Thyroid gland (tissue), 4 donors: ENCODE results near the gene NDUFS3. TPM values are rescaled to one million over a fixed set of nuclear protein-coding genes. Genes with fewer than 3 reads are reported as not detected.
A peak's percentile ranks its signal among the peaks of the same experiment; 100 is the strongest.
"Not testable (repeated sequence)": the region's sequence is repeated elsewhere in the genome, so short reads cannot be mapped to it uniquely, and the experiment has no call there.

Source experiments
- DNase-seq, 2 donors: peaks; one replicate each; pipeline ENCODE4 v3.0.0-alpha.2; 2019
- H3K27ac ChIP-seq, 3 donors: fragments of 200-600 bp; sonication (generic); 1 replicate in 2 of 3; 2 replicates in 1 of 3; pipeline ENCODE4 v1.5.1; 2016 to 2019; ENCODE audit warnings: mild to moderate bottlenecking in 1 of 3, moderate library complexity in 1 of 3
- H3K27me3 ChIP-seq: fragments of 200-600 bp; sonication (generic); one replicate; pipeline ENCODE4 v1.5.1; 2019
- H3K36me3 ChIP-seq, 2 donors: fragments of 200-600 bp; sonication (generic); one replicate each; pipeline ENCODE4 v1.5.1; 2016 to 2019
- H3K4me1 ChIP-seq, 2 donors: fragments of 200-600 bp; sonication (generic); one replicate each; pipeline ENCODE4 v1.5.1; 2017 to 2019
- H3K4me3 ChIP-seq, 3 donors: fragments of 200-600 bp; sonication (generic); replicated peaks in 1 of 3; 1 replicate in 2 of 3; 2 replicates in 1 of 3; pipeline ENCODE4 v1.5.1; 2016; ENCODE audit warnings: mild to moderate bottlenecking in 1 of 3
- H3K9me3 ChIP-seq: fragments of 200-600 bp; sonication (generic); one replicate; pipeline ENCODE4 v1.5.1; 2017
- POLR2A ChIP-seq, 2 donors: fragments of 450-650 bp; IDR thresholded peaks; one replicate each; pipeline ENCODE4 v1.6.1; 2017; ENCODE audit warnings: antibody characterized with exemption in 2 of 2, mild to moderate bottlenecking in 2 of 2, moderate library complexity in 1 of 2
- WGBS, 2 donors: methylation state at CpG; one replicate each; pipeline ENCODE4 v1.1.5; 2017; 5-methylcytosine and 5-hydroxymethylcytosine counted together
- intact Hi-C: fragments of 100-400 bp; cut with DNase I; formaldehyde crosslinking; loops from one replicate; pipeline ENCODE4 v1.15.1; 2023
- total RNA-seq, 4 donors: library from RNA; depleted of rRNA; stranded (reverse); fragments of >200 nt; gene quantifications; one replicate each; pipeline ENCODE4 v1.2.3, GENCODE V29; 2016
- TF ChIP-seq, protein P1 (sequence below), 6 experiments: fragments of 200-600 bp in 3 of 6; fragments of 450-650 bp in 3 of 6; sonication (generic) in 3 of 6; IDR thresholded peaks; one replicate each; pipeline ENCODE4 v1.5.1; 2016 to 2019; ENCODE audit warnings: antibody characterized with exemption in 6 of 6, mild to moderate bottlenecking in 2 of 6, inconsistent platforms in 1 of 6, moderate library complexity in 1 of 6

Gene NDUFS3
- total RNA-seq, 4 donors from 2014 or later, result 42.6 to 84.3 (median 81.2) TPM

DNA sequence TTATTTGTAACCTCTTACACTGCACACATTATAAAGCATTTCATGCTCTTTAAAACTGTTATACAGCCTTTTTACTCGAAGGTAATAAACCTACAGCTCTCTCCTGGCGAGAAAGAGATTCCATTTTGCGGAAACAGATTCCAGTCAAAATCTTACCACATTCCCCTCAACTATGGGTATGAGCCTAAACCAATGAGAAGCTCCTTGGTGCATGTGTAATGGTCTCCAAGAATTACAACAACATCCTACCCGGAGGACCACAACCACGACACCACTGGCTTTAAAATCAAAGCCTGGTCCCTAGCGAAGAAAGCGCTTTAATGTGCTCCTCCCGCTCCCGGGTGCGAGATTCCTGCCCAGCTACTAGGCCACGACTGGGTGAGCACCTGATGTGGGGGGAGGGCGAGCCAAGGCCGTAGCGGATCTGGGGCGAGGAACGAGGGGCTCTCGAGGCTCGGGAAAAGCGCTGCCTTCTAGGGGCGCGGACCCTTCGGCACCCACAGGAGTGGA is 26.8 kb upstream of the NDUFS3 start:
- H3K27me3 ChIP-seq, result no peaks in the 10 kb centered on the region
- peaks cover 21 to 29% of the 10 kb centered on the region in 2 donors for H3K4me1 ChIP-seq
- H3K27ac ChIP-seq, result peak overlapping the region; percentile 81 to 94 (median 93)
- peak overlapping the region; percentile 28 to 91 (median 51) for H3K4me3 ChIP-seq
- no peaks in the 10 kb centered on the region for H3K9me3 ChIP-seq
- H3K36me3 ChIP-seq, result no peaks in the 10 kb centered on the region
- DNase-seq, result peak; percentile 48 to 55
- TF ChIP-seq POLR2A (IDR thresholded peaks at IDR 0.05), result no peak
- TF ChIP-seq, protein P1, sequence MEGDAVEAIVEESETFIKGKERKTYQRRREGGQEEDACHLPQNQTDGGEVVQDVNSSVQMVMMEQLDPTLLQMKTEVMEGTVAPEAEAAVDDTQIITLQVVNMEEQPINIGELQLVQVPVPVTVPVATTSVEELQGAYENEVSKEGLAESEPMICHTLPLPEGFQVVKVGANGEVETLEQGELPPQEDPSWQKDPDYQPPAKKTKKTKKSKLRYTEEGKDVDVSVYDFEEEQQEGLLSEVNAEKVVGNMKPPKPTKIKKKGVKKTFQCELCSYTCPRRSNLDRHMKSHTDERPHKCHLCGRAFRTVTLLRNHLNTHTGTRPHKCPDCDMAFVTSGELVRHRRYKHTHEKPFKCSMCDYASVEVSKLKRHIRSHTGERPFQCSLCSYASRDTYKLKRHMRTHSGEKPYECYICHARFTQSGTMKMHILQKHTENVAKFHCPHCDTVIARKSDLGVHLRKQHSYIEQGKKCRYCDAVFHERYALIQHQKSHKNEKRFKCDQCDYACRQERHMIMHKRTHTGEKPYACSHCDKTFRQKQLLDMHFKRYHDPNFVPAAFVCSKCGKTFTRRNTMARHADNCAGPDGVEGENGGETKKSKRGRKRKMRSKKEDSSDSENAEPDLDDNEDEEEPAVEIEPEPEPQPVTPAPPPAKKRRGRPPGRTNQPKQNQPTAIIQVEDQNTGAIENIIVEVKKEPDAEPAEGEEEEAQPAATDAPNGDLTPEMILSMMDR (IDR thresholded peaks at IDR 0.05), result no peak
- intact Hi-C loops, result loop anchor here (10.0 kb wide), 1 partner anchor 77 kb away; no protein-coding TSS in a partner anchor
- 2 to 6% methylated on average over 12 to 22 of the region's 22 CpGs for WGBS, 2 donors

DNA sequence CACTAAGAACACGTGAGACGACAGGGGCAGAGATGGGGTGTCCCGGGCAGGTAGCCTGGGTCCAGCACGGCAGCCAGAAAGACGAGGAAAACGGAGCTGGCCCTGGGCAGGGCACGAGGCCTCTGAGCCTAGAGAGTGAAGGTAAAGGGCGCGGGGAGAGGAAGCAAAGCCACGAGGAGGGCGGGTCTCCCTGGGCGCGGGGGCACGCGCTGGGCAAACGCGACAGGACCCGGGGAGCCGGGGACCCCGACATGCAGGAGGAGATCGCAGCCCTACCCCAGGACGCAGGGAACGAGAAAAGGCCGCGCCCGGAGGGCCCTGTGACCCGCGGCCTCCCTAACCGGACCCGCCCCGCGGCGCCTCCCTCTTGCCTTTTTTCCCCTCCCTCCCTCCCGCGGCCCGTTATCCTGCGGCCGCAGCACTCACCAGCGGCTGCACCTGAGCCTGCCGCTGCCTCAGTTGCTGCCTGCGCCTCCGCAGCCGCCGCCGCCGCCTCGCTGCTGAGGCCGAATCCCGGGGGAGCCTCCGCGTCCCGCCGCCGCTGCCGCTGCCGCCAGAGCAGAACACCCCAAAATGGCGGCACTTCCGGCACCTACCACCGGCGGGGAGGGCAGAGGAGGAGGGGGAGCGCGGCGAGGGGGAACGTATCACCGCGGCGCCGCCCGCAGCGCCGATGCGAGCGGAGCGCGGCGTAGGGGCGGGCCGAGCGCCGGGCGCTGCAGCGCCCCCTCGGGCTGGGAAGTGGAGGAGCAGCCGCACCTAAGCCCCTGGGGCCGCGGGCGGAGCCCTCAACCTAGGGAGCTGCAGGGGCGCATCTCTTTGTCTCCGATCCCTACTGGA is 26.1 kb upstream of the NDUFS3 start, which contains the start of gene CELF1:
TSS of gene CELF1 (minus strand) at position 567 of the 840 bp plus-strand sequence. CDS start 53,609 bp downstream, outside the sequence.
- TF ChIP-seq, protein P1 (IDR thresholded peaks at IDR 0.05), result peak in 5 of 6 experiments; percentile 75 to 98 (median 96)
- peak in 1 of 2 donors; percentile 72 for TF ChIP-seq POLR2A (IDR thresholded peaks at IDR 0.05)
- Histone ChIP-seq H3K9me3 (no peaks in the 10 kb centered on the region), H3K27me3 (no peaks in the 10 kb centered on the region), H3K4me3 (peak within 1 kb of the TSS; percentile 28 to 91 (median 51)), H3K36me3 (no peaks in the 10 kb centered on the region), H3K27ac (peak within 1 kb of the TSS; percentile 81 to 94 (median 93)), H3K4me1 (peaks cover 21 to 29% of the 10 kb centered on the region in 2 donors)
- intact Hi-C loops, result loop anchor here (10.0 kb wide), 1 partner anchor 78 kb away; no protein-coding TSS in a partner anchor
- 0% methylated on average over 9 to 53 of the region's 89 CpGs for WGBS, 2 donors
- peak; percentile 90 to 92 for DNase-seq

DNA sequence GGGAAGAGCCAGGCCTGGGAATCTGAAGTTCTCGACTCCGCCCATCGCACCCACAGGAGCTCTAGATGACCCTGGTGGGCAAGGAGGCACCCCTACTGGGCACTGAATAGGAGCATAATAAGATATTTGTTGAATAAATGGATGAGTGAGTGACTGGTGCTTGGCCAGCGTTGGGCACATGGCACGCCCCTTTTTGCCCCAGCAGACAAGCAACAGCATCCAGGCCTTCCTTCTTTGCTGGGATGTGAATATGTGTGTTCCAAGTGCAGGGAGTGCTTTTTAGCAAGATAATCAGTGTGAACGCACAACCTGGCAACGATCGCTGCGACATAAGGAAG is 25.5 kb upstream of the NDUFS3 start:
- TF ChIP-seq POLR2A (IDR thresholded peaks at IDR 0.05), result no peak
- TF ChIP-seq, protein P1 (IDR thresholded peaks at IDR 0.05), result peak in 2 of 6 experiments; percentile 13 to 45
- Histone ChIP-seq H3K4me1 (peaks cover 20 to 25% of the 10 kb centered on the region in 2 donors), H3K27ac (peak overlapping the region; percentile 17 to 94 (median 93)), H3K36me3 (no peaks in the 10 kb centered on the region), H3K4me3 (peak overlapping the region in 2 of 3 donors; percentile 4 to 91), H3K27me3 (no peaks in the 10 kb centered on the region), H3K9me3 (no peaks in the 10 kb centered on the region)
- DNase-seq, result no peak
- 16% methylated on average over 9 of the region's 9 CpGs for WGBS, 2 donors
- intact Hi-C loops, result loop anchor here (10.0 kb wide), 1 partner anchor 79 kb away; no protein-coding TSS in a partner anchor

DNA sequence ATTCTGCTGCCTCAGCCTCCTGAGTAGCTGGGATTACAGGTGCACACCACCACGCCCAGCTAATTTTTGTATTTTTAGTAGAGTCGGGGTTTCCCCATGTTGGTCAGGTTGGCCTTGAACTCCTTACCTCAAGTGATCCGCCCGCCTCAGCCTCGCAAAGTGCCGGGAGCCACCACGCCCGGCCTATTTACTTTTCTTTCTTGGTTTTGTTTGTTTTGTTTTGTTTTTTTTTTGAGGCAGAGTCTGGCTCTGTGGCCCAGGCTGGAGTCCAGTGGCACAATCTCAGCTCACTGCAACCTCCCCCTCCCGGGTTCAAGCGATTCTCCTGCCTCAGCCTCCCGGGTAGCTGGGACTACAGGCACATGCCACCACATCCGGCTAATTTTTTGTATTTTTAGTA is 21.9 kb upstream of the NDUFS3 start:
- H3K27ac ChIP-seq, H3K4me3 ChIP-seq, H3K4me1 ChIP-seq, H3K9me3 ChIP-seq, H3K36me3 ChIP-seq, DNase-seq, H3K27me3 ChIP-seq: not testable (repeated sequence)
- intact Hi-C loops, result loop anchor here (10.0 kb wide), 1 partner anchor 82 kb away; no protein-coding TSS in a partner anchor
- whole genome bisulfite sequencing, 2 donors, result 94 to 95% methylated on average over 12 of the region's 12 CpGs

DNA sequence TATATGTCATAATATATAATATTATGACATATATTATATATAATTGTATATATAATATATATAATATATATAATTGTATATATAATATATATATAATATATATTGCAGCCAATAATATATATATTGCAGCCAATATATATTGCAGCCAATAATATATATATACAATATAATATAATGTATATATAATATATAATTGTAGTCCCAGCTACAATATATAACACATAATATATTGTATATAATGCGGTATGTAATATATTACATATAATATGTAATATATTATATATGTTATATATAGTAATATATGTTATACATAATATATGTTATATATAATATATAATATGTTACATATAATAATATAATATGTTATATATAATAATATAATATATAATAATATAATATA is 20.2 kb upstream of the NDUFS3 start:
- intact Hi-C loops, result loop anchor here (10.0 kb wide), 1 partner anchor 84 kb away; no protein-coding TSS in a partner anchor
- no peak overlapping the region for H3K4me3 ChIP-seq
- H3K27ac ChIP-seq, result no peak overlapping the region
- WGBS, 2 donors, result 95 to 100% methylated on average over 1 of the region's 1 CpG
- no peaks in the 10 kb centered on the region for H3K4me1 ChIP-seq
- H3K9me3 ChIP-seq, result no peaks in the 10 kb centered on the region
- no peak for DNase-seq
- no peaks in the 10 kb centered on the region for H3K27me3 ChIP-seq
- no peaks in the 10 kb centered on the region for H3K36me3 ChIP-seq
- TF ChIP-seq, protein P1 (IDR thresholded peaks at IDR 0.05), result no peak
- no peak for TF ChIP-seq POLR2A (IDR thresholded peaks at IDR 0.05)
